Gastrocnemius medialis (tissue), 4 donors: ENCODE results near the gene CELA1. TPM values are rescaled to one million over a fixed set of nuclear protein-coding genes. Genes with fewer than 3 reads are reported as not detected.
"Not testable (repeated sequence)": the region's sequence is repeated elsewhere in the genome, so short reads cannot be mapped to it uniquely, and the experiment has no call there.

Source experiments
- ATAC-seq, 2 donors: fragments of 150-250 bp; one replicate each; pipeline ENCODE4 v1.9.1; 2016
- DNase-seq, 2 donors: peaks; one replicate each; pipeline ENCODE4 v3.0.0-alpha.2; 2019
- H3K27ac ChIP-seq, 4 donors: fragments of 200-600 bp; sonication (generic); 1 replicate in 1 of 4; 2 replicates in 3 of 4; pipeline ENCODE4 v1.5.1; 2016 to 2018; ENCODE audit warnings: mild to moderate bottlenecking in 2 of 4, moderate library complexity in 1 of 4
- H3K27me3 ChIP-seq, 3 donors: fragments of 200-600 bp; sonication (generic) in 2 of 3; 1 replicate in 1 of 3; 2 replicates in 2 of 3; pipeline versions ENCODE4 v1.5.1 to v1.6.0; 2016 to 2019; ENCODE audit warnings: mild to moderate bottlenecking in 1 of 3, moderate library complexity in 1 of 3
- H3K36me3 ChIP-seq, 2 donors: fragments of 200-600 bp; sonication (generic) in 1 of 2; one replicate each; pipeline ENCODE4 v1.5.1; 2017 to 2018
- H3K4me1 ChIP-seq, 2 donors: fragments of 200-600 bp; sonication (generic) in 1 of 2; one replicate each; pipeline ENCODE4 v1.5.1; 2016 to 2017; ENCODE audit warnings: mild to moderate bottlenecking in 2 of 2
- H3K4me3 ChIP-seq, 4 donors: fragments of 200-600 bp; sonication (generic) in 3 of 4; 1 replicate in 1 of 4; 2 replicates in 3 of 4; pipeline ENCODE4 v1.5.1; 2016 to 2019; ENCODE audit warnings: mild to moderate bottlenecking in 2 of 4
- H3K9me3 ChIP-seq, 3 donors: fragments of 200-600 bp; sonication (generic) in 2 of 3; 1 replicate in 1 of 3; 2 replicates in 2 of 3; pipeline ENCODE4 v1.5.1; 2016 to 2019
- CTCF ChIP-seq, 5 experiments: fragments of 450-650 bp in 3 of 5; fragments of 200-600 bp in 2 of 5; sonication (generic) in 2 of 5; IDR thresholded peaks in 4 of 5; conservative IDR thresholded peaks in 1 of 5; 1 replicate in 4 of 5; 2 replicates in 1 of 5; pipeline ENCODE4 v1.5.1; 2016 to 2019; ENCODE audit warnings: antibody characterized with exemption in 5 of 5, mild to moderate bottlenecking in 3 of 5, moderate library complexity in 3 of 5
- POLR2A ChIP-seq, 2 donors: fragments of 450-650 bp; IDR thresholded peaks; one replicate each; pipeline ENCODE4 v1.6.1; 2017; ENCODE audit warnings: antibody characterized with exemption in 2 of 2, mild to moderate bottlenecking in 2 of 2, moderate library complexity in 2 of 2
- in situ Hi-C, 4 donors: fragments of 200-750 bp; cut with MboI; loops; one replicate each; pipeline versions ENCODE4 v1.15.0 to v1.8.0; 2017; ENCODE audit warnings: low sequenced_read_pairs in 4 of 4
- intact Hi-C: fragments of 100-400 bp; cut with DNase I; formaldehyde crosslinking; loops from one replicate; pipeline ENCODE4 v1.15.1; 2023; ENCODE audit warnings: low total_unique reads
- total RNA-seq, 4 donors: library from RNA; depleted of rRNA; stranded (reverse); fragments of >200 nt; gene quantifications; one replicate each; pipeline versions ENCODE4 v1.1.0 to v1.2.3, GENCODE V29; 2016

The CELA1 gene
- total RNA-seq, 4 donors from 2014 or later: not detected

- no peak for TF ChIP-seq CTCF (IDR thresholded peaks at IDR 0.05 in 4 of 5, conservative IDR thresholded peaks at IDR 0.05 in 1 of 5)
- no peak for DNase-seq
- Histone ChIP-seq H3K27me3 (no peaks in the 10 kb centered on the region), H3K36me3 (no peaks in the 10 kb centered on the region), H3K4me3 (no peak overlapping the region), H3K9me3 (no peaks in the 10 kb centered on the region), H3K4me1 (no peaks in the 10 kb centered on the region), H3K27ac (no peak overlapping the region)
- intact Hi-C loops (loop anchor here (2.0 kb wide), 2 partner anchors 69 to 835 kb away; partner anchors contain the start of genes DIP2B and SMAGP), in situ Hi-C loops (loop anchor here (5.0 to 25.0 kb wide), 5 partner anchors 72 to 527 kb away; partner anchors contain the start of genes LETMD1 (in 2 of the 4) and TMPRSS12 (in 1 of the 4))
- no peak for ATAC-seq
Measured at GRCh38 chr12:51339750-51340149, 6.7 kb downstream of the CELA1 start.

DNA sequence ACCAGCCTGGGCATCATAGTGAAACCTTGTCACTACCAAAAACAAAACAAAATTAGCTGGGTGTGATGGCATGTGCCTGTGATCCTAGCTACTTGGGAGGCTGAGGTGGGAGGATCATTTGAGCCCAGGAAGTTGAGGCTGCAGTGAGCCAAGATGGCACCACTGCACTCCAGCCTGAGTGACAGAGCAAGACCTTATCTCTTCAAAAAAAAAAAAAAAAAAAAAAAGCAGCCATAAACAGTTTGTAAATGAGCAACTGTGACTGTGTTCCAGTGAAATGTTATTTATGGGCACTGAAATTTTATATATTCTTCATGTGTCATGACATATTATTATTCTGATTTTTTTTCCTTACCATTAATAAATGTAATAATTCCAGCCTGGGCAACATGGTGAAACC lies 9.1 kb downstream of the CELA1 start:
- H3K4me1 ChIP-seq, DNase-seq, H3K9me3 ChIP-seq, intact Hi-C loops, H3K27ac ChIP-seq, H3K4me3 ChIP-seq, ATAC-seq, H3K36me3 ChIP-seq, H3K27me3 ChIP-seq: not testable (repeated sequence)
- in situ Hi-C loops: loop anchor here in 2 of 4 donors (25.0 kb wide), 2 partner anchors 500 to 525 kb away; partner anchors contain the start of gene TMPRSS12 (in 1 of the 2)

GRCh38 chr12:51335931-51336330 lies 10.5 kb downstream of the CELA1 start:
- H3K27ac ChIP-seq: no peak overlapping the region
- no peaks in the 10 kb centered on the region for H3K36me3 ChIP-seq
- no peaks in the 10 kb centered on the region for H3K27me3 ChIP-seq
- no peak overlapping the region for H3K4me3 ChIP-seq
- ATAC-seq (no peak), DNase-seq (no peak)
- TF ChIP-seq POLR2A (IDR thresholded peaks at IDR 0.05) (no peak), CTCF (IDR thresholded peaks at IDR 0.05 in 4 of 5, conservative IDR thresholded peaks at IDR 0.05 in 1 of 5) (no peak)
- in situ Hi-C loops: loop anchor here in 2 of 4 donors (25.0 kb wide), 2 partner anchors 499 to 524 kb away; partner anchors contain the start of gene TMPRSS12 (in 1 of the 2)
- H3K9me3 ChIP-seq: no peaks in the 10 kb centered on the region
- H3K4me1 ChIP-seq: no peaks in the 10 kb centered on the region
- intact Hi-C loops: no loop called here

DNA sequence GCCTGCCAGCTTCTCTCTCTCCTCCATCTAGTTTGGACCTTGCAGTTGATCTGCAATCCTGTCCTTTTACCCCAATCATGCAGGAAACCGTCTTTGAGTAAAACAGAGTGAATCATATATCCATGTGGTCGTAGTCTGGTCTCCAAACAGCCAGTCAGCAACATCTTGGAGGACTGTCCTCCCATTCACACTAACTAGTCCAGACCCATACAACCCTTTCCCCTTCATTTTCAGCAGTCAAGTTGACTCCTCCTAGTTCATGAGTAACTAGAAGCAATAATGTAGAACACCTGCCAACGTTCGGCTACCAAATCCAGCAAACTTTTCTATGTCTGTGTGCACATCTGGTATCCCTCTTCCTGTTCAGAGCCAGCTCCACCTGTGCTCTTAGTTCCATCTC lies 11.7 kb downstream of the CELA1 start:
- no peak for DNase-seq
- Histone ChIP-seq H3K9me3 (no peaks in the 10 kb centered on the region), H3K27ac (no peak overlapping the region), H3K4me3 (no peak overlapping the region), H3K27me3 (no peaks in the 10 kb centered on the region), H3K36me3 (no peaks in the 10 kb centered on the region), H3K4me1 (no peaks in the 10 kb centered on the region)
- no peak for ATAC-seq
- intact Hi-C loops: no loop called here
- TF ChIP-seq POLR2A (IDR thresholded peaks at IDR 0.05): no peak
- in situ Hi-C loops: loop anchor here in 2 of 4 donors (25.0 kb wide), 2 partner anchors 497 to 522 kb away; partner anchors contain the start of gene TMPRSS12 (in 1 of the 2)

DNA sequence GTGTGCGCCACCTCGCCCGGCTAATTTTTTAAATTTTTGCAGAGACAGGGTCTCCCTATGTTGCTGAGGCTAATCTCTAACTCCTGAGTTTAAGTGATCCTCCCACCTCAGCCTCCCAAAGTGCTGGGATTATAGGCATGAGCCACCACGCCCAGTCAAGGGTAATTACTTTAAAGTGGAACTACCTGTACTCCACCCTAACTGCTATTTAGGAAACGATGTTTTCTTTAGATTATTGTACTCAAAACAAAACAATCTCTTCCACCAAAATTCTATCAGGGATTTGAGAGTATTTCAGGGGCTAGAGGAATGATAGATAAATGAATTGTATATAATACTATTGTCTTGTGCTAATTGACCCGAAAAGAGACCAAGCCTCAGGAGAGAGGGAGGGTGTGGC lies 12.9 kb downstream of the CELA1 start:
- no peak overlapping the region for H3K27ac ChIP-seq
- ATAC-seq (no peak), DNase-seq (no peak)
- no peaks in the 10 kb centered on the region for H3K36me3 ChIP-seq
- H3K4me3 ChIP-seq: no peak overlapping the region
- no peak for TF ChIP-seq POLR2A (IDR thresholded peaks at IDR 0.05)
- no peak for TF ChIP-seq CTCF (IDR thresholded peaks at IDR 0.05 in 4 of 5, conservative IDR thresholded peaks at IDR 0.05 in 1 of 5)
- in situ Hi-C loops: loop anchor here in 2 of 4 donors (25.0 kb wide), 2 partner anchors 496 to 521 kb away; partner anchors contain the start of gene TMPRSS12 (in 1 of the 2)
- no peaks in the 10 kb centered on the region for H3K27me3 ChIP-seq
- intact Hi-C loops: no loop called here
- H3K4me1 ChIP-seq: no peaks in the 10 kb centered on the region
- H3K9me3 ChIP-seq: no peaks in the 10 kb centered on the region
